ENCODE results near the gene PRSS33. TPM values are rescaled to one million over a fixed set of nuclear protein-coding genes. Genes with fewer than 3 reads are reported as not detected.

PRSS33 gene, protein sequence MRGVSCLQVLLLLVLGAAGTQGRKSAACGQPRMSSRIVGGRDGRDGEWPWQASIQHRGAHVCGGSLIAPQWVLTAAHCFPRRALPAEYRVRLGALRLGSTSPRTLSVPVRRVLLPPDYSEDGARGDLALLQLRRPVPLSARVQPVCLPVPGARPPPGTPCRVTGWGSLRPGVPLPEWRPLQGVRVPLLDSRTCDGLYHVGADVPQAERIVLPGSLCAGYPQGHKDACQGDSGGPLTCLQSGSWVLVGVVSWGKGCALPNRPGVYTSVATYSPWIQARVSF
- 0.05 to 0.06 TPM in 2 of 5 replicates, not detected in the others for total RNA-seq (2022; extraction: Qiagen RNA extraction)

GRCh38 chr16:2787406-2787805 is at the start of gene PRSS33:
PRSS33 (minus strand) TSS chr16:2787560; CDS start chr16:2786547, 1,013 bp downstream.

GRCh38 chr16:2829501-2830354 is 42.4 kb upstream of the PRSS33 start, which contains the start of gene ZG16B:
ZG16B (plus strand) TSS chr16:2830303; CDS start chr16:2830442, 139 bp downstream.

DNA sequence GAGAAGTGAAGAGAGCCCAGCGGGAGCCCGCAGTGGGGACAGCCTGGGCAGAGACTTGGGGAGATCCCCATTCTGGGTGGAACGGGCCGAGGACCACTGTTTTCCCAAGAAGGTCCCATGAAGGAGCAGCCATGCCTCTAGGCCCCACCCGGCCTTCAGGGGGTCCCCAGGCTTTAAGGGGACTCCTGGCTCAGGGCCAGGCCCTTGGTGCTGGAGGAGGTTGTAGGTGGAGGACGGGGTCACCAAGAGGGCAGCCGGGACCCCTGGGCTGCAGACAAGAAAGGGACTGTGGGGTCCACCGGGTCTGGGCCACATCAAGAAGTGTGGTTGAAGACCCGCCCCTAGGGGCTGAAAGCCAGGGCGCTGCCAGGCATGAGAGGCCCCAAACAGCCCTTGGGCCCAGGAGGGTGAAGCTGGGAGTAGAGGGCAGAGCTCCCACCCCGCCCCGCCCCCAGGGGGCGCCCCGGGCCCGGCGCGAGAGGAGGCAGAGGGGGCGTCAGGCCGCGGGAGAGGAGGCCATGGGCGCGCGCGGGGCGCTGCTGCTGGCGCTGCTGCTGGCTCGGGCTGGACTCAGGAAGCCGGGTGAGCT is 29.5 kb upstream of the PRSS33 start, which contains the start of gene PRSS21:
PRSS21 (plus strand) TSS at position 487 of the 589 bp plus-strand sequence; CDS start at position 519, 32 bp downstream.

GRCh38 chr16:2777231-2777902 is 10.0 kb downstream of the PRSS33 start, which contains the start of gene ELOB:
ELOB (minus strand) TSS chr16:2777280; CDS start chr16:2777239, 41 bp downstream.

DNA sequence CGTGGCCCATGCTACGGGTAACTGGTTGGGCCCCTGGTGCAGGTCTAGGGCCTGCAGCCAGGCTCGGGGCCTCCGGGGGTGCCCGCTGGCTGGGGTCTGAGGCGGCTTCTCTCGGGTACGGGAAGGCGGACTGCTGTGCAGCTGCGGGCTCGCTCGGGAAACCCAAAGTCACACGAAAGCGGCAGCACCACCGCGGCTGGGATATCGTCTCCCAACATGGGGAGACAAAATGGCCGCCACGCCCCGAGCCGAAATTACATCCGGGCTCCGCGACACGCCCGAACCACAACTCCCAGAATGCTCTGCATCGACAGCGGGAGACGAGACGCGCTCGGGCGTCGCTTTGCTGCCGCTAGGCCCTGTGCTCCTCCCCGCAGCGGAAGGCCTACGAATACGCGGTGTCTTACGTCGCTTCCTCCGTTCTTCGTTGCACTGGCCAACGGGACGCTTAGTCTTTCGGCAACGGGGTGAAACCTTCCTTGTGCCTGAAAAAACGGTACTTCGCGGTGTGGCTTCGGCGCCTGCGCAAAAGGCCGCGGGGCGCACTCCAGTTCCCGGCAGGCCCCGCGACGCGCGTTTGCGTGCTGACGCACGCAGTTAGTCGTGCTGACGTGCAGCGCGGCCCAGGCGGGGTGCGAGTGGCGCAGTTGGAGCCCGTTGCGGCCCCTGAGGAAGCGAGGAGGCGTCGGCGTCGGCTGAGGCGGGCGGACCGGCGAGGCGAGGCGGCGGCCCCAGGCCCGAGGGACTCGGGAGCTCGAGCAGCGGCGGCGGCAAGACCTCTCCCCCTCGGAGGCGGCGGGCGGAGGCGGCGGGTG is 35.1 kb downstream of the PRSS33 start, which contains the start of gene SRRM2:
SRRM2 (plus strand) TSS at position 604 of the 815 bp plus-strand sequence. CDS start 3,727 bp downstream, outside the sequence.

Other genes starting within 250 kb of the PRSS33 start
- gene PDPK1, start 249.5 kb downstream of the PRSS33 start, total RNA-seq (2022; extraction: Qiagen RNA extraction) = 19.3 to 24.1 TPM (median 20.6 TPM) in 5 replicates
- 35.2 to 44.7 TPM (median 40.1 TPM) in 5 replicates for gene KCTD5, start 105.0 kb downstream of the PRSS33 start, total RNA-seq (2022; extraction: Qiagen RNA extraction)
- gene PRSS27, start 67.3 kb downstream of the PRSS33 start, total RNA-seq (2022; extraction: Qiagen RNA extraction) = 1.1 to 2.3 TPM (median 1.8 TPM) in 5 replicates
- gene SRRM2, start 34.9 kb downstream of the PRSS33 start, total RNA-seq (2022; extraction: Qiagen RNA extraction) = 310 to 432 TPM (median 410 TPM) in 5 replicates
- 453 to 554 TPM (median 517 TPM) in 5 replicates for gene ELOB, start 10.3 kb downstream of the PRSS33 start, total RNA-seq (2022; extraction: Qiagen RNA extraction)
- not detected in 5 replicates for gene PRSS41, start 10.9 kb upstream of the PRSS33 start, total RNA-seq (2022; extraction: Qiagen RNA extraction)
- 0.11 to 0.28 TPM (median 0.14 TPM) in 5 replicates for gene PRSS21, start 29.7 kb upstream of the PRSS33 start, total RNA-seq (2022; extraction: Qiagen RNA extraction)
- 0.37 to 0.96 TPM (median 0.92 TPM) in 5 replicates for gene ZG16B, start 42.7 kb upstream of the PRSS33 start, total RNA-seq (2022; extraction: Qiagen RNA extraction)
- 0.50 to 0.98 TPM (median 0.78 TPM) in 5 replicates for gene PRSS22, start 70.6 kb upstream of the PRSS33 start, total RNA-seq (2022; extraction: Qiagen RNA extraction)
- gene FLYWCH2, start 95.7 kb upstream of the PRSS33 start, total RNA-seq (2022; extraction: Qiagen RNA extraction) = 44.5 to 53.1 TPM (median 50.0 TPM) in 5 replicates
- 17.2 to 24.4 TPM (median 23.8 TPM) in 5 replicates for gene FLYWCH1, start 124.4 kb upstream of the PRSS33 start, total RNA-seq (2022; extraction: Qiagen RNA extraction)
- gene KREMEN2, start 176.7 kb upstream of the PRSS33 start, total RNA-seq (2022; extraction: Qiagen RNA extraction) = 1.4 to 2.0 TPM (median 1.8 TPM) in 5 replicates
- gene PAQR4, start 181.8 kb upstream of the PRSS33 start, total RNA-seq (2022; extraction: Qiagen RNA extraction) = 34.7 to 46.3 TPM (median 44.9 TPM) in 5 replicates
- gene PKMYT1, start 192.9 kb upstream of the PRSS33 start, total RNA-seq (2022; extraction: Qiagen RNA extraction) = 67.8 to 94.9 TPM (median 91.6 TPM) in 5 replicates
- gene CLDN9, start 225.4 kb upstream of the PRSS33 start, total RNA-seq (2022; extraction: Qiagen RNA extraction) = 0.25 to 0.37 TPM (median 0.31 TPM) in 5 replicates
- 0.18 to 0.44 TPM (median 0.29 TPM) in 5 replicates for gene CLDN6, start 230.6 kb upstream of the PRSS33 start, total RNA-seq (2022; extraction: Qiagen RNA extraction)
- gene TNFRSF12A, start 232.8 kb upstream of the PRSS33 start, total RNA-seq (2022; extraction: Qiagen RNA extraction) = 400 to 615 TPM (median 501 TPM) in 5 replicates
- 208 to 263 TPM (median 244 TPM) in 5 replicates for gene HCFC1R1, start 236.4 kb upstream of the PRSS33 start, total RNA-seq (2022; extraction: Qiagen RNA extraction)
- gene THOC6, start 236.5 kb upstream of the PRSS33 start, total RNA-seq (2022; extraction: Qiagen RNA extraction) = 25.1 to 35.5 TPM (median 32.7 TPM) in 5 replicates
- gene BICDL2, start 249.4 kb upstream of the PRSS33 start, total RNA-seq (2022; extraction: Qiagen RNA extraction) = not detected in 5 replicates